GM21723 (cell line): Measurements from ENCODE around the gene SNX15.
"Not testable (repeated sequence)": the region's sequence is repeated elsewhere in the genome, so short reads cannot be mapped to it uniquely, and the experiment has no call there.

ENCODE experiments used
- ATAC-seq: cut with Tn5 transposase; IDR thresholded peaks from one replicate; pipeline ENCODE4 v1.9.1; 2021; ENCODE audit warnings: mild to moderate bottlenecking, moderate library complexity; ENCODE audit not compliant: unreplicated experiment

The SNX15 gene, protein sequence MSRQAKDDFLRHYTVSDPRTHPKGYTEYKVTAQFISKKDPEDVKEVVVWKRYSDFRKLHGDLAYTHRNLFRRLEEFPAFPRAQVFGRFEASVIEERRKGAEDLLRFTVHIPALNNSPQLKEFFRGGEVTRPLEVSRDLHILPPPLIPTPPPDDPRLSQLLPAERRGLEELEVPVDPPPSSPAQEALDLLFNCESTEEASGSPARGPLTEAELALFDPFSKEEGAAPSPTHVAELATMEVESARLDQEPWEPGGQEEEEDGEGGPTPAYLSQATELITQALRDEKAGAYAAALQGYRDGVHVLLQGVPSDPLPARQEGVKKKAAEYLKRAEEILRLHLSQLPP

DNA sequence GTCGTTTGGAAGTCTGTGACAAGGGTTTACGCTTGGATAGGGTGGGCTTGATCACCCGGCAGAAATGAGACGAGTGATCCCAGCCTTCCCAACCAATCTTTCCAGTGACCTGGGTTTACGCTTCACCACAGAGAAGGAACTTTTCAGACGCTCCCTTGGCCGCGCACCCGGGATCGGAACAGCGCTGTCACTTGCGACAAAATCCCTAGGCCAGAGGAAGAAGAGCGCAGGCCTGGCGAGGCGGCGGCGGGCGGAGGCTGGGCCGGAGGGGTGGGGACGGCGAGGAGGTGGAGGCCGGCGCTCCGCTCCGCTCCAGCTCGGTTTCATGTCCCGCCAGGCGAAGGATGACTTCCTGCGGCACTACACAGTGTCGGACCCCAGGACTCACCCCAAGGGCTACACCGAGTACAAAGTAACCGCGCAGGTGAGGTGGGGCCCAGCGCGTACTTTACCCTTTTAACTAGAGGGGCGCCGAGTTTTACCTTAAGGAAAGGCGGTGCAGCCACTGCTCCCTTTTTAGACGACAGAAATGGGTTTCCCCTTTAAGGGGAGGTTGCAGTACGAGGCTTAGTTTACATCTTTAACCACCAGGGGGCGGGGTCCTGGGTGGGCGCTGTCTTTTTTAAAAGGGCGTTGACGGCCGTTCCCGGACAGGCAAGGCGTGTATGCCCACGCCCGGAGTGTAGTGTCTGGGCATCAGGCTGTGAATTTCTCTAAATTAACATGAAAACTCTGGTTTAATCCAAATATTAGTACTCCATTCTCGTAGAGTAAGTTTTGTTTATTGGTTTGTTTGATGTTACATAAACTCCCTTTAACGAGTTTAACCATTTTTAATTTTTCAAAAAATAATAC is at the start of gene SNX15:
Gene SNX15 (plus strand): TSS at position 227 of the 855 bp plus-strand sequence. CDS start 99 bp downstream, at position 326.
- peak; percentile 86 for ATAC-seq

DNA sequence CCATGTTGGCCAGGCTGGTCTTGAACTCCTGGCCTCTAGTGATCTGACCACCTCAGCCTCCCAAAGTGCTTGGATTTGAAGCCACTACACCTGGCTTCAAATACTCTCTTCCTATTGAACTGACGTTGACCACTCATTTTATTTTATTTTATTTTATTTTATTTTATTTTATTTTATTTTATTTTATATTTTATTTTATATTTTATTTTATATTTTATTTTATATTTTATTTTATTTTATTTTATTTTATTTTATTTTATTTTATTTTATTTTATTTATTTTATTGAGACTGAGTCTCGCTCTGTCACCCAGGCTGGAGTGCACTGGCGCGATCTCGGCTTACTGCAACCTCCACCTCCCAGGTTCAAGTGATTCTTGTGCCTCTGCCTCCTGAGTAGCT is 43.9 kb upstream of the SNX15 start:
- ATAC-seq = not testable (repeated sequence)

DNA sequence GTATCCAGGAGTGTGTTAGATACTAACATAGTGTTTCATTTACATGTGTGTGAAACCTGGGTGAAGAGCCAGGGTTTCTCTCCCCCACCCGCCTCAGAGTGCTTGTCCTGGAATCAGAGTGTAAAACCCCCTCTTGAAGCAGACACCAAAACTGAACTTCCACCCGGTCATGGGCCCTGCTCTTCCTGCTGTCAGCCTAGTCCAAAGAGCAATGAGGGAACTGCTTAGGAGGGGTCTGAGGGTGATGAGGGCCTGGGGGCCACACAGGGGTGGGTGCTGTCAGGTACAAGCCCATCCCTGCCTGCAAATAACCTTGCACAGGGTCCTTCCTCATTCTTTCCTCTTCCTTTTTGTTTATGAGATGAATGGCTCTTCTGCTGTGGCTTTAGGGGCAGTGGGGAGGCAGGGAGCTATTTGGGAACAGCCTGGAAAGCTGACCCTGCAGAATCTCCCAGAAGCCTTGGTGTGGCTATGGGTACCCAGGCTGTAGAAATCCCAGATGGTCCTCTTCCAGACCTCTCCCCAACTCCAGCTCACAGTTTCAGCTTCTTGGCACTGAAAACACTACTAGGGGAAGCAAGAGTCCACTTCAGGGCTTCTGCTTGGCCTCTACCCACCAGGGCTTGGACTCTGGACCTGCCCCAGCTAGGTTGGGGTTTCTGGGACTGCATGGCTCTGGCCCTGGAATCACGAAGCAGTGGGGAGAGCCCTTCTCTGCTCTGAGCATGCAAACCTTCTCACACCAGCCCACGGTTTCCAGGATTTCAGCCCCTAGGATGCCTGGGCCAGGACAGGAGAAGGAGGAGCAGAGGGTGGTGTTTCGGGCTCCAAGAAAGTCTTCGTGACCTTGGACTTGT is 39.0 kb upstream of the SNX15 start:
- no peak for ATAC-seq

DNA sequence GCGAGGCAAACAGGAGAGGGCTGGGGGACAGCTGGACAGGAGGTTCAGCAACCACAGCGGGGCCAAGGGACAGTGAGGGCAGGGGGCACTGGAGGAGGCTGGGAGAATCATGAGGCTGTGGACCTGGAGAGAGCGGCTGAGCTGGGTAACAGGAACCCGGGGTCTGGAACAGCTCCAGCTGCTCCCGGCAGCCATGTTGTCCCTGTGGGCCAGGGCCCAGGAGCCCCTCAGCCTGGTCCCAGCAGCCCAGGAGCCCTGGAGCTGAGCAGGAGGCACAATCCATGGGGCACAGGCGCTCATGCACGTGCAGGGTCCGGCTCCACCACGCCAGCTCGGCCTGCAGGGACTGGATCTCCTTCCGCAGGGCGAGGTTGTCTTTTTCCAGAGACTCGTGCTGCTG is 37.8 kb upstream of the SNX15 start:
- no peak for ATAC-seq

DNA sequence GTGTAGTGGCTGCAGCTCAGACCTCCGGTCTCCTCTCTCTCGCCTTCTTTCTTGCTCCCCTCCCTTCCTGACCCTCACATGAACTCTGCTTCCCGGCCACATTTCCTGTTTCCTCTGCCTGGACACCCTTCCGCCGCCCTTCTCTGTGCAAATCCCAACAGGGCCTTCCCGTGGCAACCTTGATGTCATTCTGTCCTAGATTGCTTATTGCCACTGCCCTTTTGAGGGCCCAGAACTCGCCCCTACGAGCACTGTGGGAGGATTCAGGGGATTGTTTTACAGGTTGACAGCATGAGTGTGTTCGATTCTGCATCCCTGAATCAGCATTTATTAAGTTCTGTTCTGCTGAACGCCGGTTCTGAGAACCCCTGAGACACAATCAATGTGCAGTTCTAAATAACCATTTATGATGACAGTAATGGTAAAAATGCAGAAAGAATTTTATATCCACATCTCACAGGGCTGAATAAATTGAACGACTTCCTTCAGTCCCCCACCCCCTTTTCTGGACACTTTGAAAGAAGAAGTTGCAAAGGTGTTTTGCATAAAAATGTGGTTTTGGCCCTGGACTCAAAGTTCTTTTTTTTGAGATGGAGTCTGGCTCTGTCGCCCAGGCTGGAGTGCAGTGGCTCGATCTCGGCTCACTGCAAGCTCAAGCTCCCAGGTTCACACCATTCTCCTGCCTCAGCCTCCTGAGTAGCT is 36.9 kb upstream of the SNX15 start:
- no peak for ATAC-seq

DNA sequence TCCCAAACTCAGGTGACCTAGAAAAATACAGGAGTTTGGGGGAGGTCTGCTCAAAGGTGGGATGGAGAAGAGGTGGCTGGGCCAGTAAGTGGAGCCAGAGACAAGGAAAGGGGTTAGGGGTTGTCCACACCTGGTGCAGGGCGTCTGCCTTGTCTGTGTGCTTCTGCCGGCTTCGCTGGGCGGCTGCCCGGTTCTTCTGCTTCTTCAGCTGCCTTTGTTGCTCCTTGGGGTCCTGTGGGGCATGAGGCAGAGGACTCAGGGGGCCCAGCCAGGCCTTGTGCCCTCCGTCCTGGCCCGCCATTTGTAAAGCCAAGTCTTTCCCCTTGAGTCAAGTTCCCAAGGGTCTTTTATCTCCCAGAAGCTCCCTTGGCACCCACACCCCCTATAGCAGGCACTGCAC is 32.9 kb upstream of the SNX15 start:
- ATAC-seq = no peak

DNA sequence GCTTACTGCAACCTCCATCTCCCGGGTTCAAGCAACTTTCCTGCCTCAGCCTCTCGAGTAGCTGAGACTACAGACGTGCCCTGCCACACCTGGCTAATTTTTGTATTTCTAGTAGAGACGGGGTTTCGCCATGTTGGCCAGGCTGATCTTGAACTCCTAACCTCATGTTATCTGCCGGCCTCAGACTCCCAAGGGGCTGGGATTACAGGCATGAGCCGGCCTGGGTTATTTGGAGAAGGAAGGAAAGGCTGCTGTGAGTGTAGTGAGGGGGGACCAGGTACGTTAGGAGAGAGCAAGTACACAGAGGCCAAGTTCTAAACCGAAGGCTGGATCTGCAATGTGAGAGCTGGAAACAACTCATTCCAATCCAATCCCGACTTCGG is 30.9 kb upstream of the SNX15 start:
- no peak for ATAC-seq

DNA sequence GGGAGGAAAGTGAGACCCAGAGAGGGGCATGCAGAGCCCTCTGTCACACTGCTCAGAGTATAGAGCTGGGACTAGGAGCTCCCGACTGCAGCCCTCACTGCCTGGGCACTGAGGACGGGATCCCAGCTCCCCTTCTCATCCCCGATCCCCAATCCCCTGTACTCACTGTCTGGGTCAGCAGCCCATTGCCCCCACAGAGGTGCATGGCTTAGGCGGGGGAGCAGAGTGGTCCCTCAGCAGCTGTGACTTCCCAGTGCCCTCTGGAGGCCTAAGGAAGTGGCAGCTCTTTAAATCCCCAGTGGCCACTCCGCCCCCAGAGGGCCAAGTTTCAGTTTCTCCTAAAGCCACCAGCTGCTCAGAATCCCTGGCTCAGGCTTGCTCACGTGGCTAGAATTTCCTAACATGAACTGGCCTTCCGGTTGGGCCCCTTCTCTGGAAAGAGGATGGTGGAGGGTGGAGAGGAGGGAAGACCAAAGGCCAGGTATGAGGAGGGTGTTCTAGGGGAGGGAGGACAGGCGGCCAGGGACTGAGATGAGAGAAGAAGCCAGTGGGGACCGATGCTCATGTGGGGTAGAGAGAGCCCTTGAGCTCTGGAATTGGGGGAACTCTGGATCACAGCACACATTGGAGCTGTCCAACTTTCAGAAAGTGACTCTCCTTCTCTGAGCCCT is 30.4 kb upstream of the SNX15 start, which contains the start of gene BATF2:
Gene BATF2 (minus strand): TSS at position 262 of the 671 bp plus-strand sequence. CDS start 57 bp downstream, at position 205.
- ATAC-seq = no peak

DNA sequence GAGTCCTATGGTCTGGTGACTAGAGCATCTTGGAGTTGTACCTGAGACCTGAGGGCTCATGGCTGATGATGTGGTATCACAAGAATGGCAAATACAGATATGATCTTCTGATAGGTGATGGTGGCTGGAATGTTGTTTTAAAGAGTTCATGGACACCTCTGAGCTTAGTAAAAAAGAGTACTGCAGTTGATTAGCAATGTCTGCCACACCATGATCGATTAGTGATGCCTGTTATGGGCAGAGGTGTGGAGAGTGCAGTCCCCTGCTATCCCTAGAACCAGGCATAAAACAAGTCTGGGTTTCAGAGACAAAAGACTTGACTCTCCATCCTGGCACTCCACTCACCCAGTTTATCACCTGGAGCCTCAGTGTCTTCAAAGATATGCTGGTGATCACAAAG is 29.1 kb upstream of the SNX15 start:
- no peak for ATAC-seq

DNA sequence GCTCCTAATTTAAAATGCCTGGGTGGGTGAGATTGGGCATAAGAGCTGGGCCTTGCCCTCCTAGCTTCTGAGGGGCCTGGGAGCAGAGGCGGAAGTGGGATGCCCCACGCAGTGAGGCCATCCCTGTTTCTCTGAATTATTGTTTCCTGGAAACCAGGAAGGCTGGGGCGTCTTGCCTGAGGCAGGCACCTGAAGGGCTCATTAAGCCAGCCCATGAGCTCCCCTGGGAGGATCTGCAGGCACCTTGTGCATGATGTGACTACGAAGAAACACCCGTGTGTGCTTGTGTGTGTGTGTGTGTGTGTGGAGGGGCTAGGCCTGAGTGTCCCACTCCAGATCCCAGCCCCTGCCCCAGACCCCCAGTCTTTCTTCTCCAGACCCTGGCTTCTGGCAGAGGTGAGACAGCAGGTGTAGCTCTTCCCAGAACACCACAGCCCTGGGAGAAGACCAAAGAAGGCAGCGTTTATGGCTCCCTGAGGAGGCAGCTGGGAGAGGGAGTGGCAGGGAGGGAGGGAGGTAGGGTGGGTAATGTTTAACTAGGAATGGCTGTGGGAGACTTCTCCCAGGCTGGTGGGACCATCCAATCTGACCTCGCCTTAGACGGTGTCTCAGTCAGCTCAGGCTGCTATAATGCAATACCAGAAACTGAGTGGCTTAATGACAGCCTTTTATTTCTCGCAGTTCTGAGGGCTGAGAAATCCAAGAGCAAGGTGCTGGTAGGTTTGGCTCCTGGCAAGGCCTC is 28.4 kb upstream of the SNX15 start:
- no peak for ATAC-seq

DNA sequence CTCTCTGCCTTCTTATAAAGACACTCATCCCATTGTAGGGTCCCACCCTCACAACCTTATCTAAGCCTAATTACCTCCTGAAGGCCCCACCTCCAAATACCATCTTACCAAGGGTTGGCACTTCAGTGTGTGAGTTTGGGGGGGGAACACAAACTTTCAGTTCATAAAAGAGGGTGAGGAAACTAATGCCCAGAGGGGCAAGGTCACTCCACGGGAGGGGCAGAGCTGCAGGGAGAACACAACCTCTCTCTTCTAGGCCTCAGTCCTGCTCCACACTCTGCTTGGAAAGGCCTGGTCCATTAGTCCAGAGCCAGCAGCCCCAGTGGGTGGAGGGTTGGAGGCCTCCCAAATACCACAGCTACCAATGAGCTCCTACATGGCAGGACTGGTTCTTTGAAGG is 27.8 kb upstream of the SNX15 start:
- ATAC-seq = no peak

DNA sequence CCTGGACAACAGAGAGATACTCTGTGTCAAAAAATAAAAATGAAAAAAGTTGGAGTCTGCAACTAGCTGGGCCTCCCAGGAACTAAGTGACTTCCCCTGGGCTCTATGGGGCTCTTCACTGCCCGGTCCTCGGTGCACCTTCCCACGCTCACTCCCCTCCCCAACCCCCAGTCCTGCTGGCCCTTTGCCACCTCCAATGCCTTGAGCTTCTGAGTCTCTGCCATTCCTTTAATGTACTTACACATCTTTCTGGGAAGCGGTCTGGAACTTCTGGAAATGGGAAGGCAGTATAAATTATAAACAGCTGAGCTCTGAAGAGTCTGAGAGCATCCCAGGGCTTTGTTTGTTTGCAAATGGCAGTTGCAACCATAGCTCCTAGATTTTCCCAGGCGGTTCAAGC is 24.5 kb upstream of the SNX15 start:
- no peak for ATAC-seq

DNA sequence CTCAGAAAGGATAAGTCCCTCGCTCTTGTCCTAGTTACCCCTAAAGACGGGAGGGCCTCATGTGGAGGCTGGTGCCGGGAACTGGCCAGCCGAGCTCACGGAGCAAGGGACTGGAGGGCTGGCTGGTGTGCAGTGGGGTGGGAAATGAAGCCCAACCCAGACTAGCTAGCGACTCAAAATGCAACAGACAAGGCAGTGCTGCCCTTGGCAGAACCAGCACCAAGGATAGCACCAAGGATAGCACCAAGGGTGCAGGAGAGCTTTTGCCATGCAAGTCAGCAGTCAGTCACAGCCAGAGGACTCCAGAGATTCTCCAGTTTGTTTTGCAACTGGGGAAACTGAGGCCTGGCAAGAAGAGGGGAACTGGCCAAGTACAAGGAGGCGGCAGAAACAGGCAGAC is 24.0 kb upstream of the SNX15 start:
- no peak for ATAC-seq

DNA sequence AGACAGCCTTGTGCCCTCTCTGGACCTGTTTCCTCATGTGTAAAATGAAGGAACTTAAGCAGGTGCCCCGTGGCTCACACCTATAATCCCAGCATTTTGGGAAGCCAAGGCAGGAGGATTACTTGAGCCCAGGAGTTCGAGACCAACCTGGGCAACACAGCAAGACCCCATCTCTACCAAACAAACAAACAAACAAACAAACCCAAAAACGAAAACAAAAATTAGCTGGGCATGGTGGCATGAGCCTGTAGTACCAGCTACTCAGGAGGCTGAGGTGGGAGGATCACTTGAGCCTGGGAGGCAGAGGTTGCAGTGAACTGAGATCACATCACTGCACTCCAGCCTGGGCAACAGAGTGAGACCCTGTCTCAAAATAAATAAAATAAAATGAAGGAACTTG is 23.3 kb upstream of the SNX15 start:
- not testable (repeated sequence) for ATAC-seq

DNA sequence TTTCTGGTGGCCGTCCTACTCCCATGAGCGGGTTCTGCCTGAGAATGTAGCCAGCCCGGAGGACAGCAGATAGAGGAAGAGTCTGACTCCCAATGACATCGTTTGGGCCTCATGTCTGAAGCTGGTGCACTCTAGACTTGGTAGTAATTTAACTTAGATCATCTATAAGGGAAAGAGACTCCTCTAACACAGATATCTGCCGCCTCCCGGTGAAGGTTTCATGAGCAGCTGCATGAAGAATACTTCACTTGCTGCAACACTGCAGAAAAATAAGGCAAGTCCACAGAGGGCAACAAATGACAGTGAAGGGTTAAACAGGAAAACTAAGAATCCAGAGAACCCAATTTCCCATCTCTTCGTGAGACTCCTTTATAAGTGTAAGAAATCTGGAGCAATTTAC is 19.2 kb upstream of the SNX15 start:
- ATAC-seq = no peak

DNA sequence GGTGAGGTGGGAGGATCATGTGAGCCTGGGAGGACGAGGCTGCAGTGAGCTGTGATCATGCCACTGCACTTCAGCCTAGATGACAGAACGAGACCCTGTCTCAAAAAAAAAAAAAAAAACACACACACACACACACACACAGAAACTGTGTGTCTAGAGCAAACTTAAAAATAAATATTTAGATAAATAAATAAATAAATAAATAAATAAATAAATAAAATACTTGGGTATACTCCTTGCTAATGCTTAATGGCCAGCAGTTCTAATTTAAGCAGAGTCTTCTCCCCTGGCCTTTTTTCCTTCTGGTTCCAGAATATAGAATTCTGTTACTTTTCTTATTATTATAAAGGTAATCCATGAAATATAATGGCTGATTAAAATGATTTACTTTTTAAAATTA is 18.4 kb upstream of the SNX15 start:
- no peak for ATAC-seq

DNA sequence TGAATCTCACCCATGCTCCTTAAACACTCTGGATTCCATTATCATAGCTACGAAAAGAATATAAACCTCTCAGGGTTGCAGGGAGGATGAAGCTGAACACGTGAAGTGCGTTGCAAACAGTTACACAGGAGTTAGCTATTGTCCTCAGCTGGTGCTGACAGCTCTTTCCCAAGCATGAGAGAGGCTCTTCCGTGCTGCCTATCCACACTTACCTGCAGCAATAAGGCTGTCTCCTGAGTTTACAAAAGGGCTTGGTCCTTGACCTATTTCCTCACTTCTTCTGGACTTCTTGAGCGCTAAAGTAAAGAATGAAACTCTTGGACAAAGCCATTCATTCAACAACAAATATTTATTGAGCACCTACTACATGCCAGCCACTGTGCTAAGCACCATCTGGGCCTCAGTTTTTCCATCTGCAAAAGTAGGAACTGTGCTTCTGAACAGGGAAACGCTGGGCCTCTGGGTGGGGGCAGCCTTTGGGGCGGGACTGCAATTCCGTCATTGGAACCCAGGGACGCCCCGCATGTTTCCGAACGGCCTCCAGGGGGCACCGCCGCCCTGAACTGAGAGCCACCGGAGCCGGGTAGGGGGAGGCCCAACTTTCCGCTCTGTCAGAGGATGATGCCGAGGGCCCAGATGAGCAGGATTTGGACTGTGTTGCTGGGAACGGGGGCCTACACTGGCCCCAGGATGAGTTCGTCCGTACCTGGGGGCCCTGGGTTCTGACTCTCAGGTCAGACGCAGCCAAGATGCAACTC is 13.9 kb upstream of the SNX15 start:
- peak; percentile 76 for ATAC-seq

DNA sequence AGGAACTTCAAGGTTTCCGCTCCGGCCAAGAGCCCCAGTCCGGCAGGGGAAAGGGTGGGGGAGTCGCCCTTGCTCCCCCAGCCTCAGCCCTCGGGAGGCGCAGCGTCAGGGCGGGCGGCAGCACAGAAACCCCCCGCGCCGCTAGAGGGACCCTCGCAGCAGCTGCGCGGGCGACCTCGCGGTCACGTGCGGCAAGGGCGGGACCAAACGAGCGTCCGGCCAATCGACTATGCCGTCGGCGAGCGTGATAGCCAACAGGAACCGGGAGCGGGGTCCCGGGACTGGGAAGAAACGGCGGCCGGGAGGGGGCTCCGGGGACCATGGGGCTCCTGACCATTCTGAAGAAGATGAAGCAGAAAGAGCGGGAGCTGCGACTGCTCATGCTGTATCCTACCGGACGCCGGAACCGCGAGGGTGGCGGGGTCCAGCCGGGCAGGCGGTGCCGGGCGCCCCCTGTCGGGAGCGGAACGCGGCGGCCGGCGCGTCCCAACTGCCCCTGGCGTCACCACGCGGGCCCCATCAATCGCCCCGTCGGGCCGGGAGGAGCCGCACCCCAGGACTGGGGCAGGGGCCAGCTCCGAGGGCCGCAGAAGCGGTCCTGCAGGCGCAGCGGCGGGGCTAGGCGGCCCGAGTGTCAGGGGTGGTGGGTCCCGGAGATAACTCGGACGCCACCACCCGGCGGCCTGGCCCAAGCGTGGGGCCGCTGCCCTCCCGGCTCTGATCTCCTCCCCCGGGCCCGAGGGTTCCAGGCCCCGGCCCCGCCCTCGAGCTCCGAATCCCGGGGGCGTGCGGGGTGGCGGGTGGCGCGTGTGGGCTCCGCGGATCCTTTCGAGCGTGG is 13.1 kb upstream of the SNX15 start, which contains the start of gene ARL2:
Gene ARL2 (plus strand): TSS at position 273 of the 838 bp plus-strand sequence. CDS start 48 bp downstream, at position 321.
- peak; percentile 64 for ATAC-seq
